GM12865 (cell line): ENCODE results near the gene PPA1.

Experiments
- DNase-seq: peaks from one replicate; pipeline ENCODE4 v3.0.0; 2010; ENCODE audit warnings: low read depth
- H3K4me3 ChIP-seq: 2 replicates; pipeline ENCODE4 v1.5.1; 2011; ENCODE audit warnings: mild to moderate bottlenecking, low read depth, low read length, control low read depth
- TF ChIP-seq, protein P1 (sequence below): IDR thresholded peaks from 2 replicates; pipeline ENCODE4 v1.5.1; 2011; ENCODE audit warnings: low read length, control low read depth, low read depth, inconsistent platforms; ENCODE audit not compliant: insufficient read depth; ENCODE audit errors: missing control alignments

The PPA1 gene

DNA sequence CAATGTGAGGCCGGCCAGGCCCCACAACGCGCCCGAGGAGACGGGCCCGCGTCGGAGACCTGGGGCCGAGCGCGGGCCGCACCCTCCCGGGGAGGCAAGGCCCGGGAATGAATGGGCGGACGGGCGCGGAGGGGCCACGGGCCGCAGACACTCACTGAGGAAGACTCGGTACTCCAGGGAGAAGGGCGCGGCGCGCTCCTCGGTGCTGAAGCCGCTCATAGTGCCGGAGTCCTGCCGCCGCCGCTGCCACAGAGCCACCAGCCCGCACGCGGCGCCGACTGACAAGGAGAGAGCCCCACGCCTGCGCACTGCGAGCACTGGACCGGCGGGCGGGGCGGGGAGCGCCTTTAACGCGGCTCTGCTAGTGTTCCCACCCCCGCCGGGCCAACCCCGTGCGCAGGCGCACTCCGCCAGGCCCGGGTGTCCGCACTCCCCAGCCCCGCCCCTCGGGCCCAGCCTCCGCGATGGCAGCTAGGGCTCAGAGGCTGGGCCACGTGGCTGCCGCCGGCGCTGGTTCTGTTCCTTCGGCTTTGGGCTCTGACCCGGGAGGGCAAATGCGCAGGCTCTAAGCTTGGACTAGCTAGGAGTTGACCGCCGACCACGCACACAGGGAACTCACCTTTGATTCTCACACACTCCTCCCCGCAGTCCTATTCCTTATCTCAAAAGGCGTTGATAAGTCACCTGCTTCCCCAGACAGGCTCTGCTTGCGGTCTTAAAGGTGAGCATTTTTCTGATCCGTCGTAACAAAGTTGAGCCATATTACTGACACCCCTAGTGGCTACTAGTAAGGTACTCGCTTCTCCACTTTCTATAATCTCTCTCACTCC is at the start of gene PPA1:
PPA1 (minus strand) TSS at position 321 of the 830 bp plus-strand sequence; CDS start at position 219, 102 bp downstream.
- TF ChIP-seq, protein P1, sequence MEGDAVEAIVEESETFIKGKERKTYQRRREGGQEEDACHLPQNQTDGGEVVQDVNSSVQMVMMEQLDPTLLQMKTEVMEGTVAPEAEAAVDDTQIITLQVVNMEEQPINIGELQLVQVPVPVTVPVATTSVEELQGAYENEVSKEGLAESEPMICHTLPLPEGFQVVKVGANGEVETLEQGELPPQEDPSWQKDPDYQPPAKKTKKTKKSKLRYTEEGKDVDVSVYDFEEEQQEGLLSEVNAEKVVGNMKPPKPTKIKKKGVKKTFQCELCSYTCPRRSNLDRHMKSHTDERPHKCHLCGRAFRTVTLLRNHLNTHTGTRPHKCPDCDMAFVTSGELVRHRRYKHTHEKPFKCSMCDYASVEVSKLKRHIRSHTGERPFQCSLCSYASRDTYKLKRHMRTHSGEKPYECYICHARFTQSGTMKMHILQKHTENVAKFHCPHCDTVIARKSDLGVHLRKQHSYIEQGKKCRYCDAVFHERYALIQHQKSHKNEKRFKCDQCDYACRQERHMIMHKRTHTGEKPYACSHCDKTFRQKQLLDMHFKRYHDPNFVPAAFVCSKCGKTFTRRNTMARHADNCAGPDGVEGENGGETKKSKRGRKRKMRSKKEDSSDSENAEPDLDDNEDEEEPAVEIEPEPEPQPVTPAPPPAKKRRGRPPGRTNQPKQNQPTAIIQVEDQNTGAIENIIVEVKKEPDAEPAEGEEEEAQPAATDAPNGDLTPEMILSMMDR, result peak; percentile 27
- peak; percentile 98 for DNase-seq
- H3K4me3 ChIP-seq, result peak within 1 kb of the TSS; percentile 93

DNA sequence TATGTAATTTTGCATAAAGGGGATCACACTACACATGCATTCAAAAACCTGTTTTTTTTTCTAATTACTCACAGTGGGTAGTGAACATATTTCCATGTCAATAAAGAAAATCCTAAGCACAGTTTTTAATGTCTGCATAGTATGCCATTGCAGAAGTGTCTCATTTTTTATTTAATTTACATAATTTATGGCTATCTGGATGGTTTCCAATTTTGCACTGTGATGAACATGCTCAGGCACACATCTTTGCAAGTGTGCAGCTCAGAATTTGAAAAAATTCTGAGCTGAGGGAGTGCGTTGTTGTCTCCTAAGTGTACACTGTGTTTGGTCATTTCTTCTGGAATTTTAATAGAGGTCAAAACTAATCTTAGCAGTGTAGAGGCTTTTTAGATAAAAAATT is 48.4 kb upstream of the PPA1 start:
- H3K4me3 ChIP-seq, result no peak overlapping the region
- TF ChIP-seq, protein P1, result no peak
- DNase-seq, result no peak

DNA sequence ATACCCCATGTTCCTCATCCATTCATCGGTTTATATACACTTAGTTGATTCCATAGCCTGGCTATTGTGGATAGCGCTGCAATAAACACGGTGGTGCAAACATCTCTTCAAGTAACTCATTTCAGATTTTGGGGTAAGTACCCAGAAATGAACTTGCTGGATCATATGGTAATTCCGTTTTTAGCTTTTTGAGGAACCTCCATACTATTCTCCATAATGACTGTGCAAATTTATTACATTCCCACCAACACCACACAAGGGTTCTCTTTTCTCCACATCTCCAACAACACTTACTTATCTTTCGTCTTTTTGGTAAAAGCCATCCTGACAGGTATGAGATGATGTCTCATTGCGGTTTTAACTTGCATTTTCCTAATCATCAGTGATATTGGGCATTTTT is 46.9 kb upstream of the PPA1 start:
- TF ChIP-seq, protein P1, result no peak
- H3K4me3 ChIP-seq, result no peak overlapping the region
- DNase-seq, result no peak

DNA sequence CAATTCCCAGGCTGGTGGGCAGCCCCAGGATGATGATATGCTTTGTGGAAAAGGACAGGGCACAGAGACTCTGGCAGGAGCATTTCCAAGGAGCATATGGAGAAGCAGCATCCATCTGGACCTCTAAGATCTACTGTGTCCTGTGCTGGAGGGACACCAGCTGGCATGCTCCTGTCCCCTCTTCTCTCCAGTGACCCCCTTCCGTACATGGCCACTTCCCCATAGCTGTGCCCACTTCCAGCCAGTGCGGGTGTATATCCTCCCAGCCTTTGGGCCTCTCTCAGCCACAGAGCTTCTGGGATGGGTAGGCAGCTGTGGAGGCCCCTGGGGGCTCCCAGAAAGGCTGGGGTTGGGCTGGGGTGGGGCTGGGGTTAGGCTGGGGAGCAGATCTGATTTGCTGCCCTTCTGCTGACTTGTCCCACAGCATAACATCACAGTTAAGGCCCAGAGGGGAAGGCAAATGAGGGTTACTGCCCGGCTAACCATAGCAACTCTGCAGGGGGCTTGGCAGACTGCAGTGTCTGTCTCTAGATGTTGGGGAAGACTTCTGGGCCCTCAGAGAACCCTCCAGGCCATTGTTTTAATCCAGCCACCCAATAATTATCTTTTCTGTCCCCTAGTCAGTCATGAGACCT is 44.3 kb upstream of the PPA1 start:
- DNase-seq, result no peak
- TF ChIP-seq, protein P1, result no peak
- H3K4me3 ChIP-seq, result no peak overlapping the region

DNA sequence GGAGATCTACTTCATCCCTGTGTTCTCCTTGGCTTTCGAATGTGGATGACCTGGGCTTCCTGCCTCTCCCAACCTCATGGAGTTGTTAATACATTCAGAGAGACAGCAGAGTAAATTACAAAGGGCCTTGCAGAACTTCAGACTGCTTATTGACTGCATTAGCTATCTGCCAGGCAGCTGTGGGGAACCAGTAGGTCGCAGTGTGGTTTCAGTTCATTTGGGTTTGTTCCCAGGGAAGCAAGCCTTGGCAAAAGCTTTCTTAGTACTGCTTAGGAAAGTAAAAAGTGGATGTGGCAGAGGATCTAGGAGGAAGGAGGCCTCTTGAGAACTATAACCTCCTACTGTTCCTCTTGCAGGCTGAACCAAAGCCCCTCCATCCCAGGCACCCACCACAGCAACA is 41.4 kb upstream of the PPA1 start:
- DNase-seq, result no peak
- H3K4me3 ChIP-seq, result no peak overlapping the region
- TF ChIP-seq, protein P1, result no peak

DNA sequence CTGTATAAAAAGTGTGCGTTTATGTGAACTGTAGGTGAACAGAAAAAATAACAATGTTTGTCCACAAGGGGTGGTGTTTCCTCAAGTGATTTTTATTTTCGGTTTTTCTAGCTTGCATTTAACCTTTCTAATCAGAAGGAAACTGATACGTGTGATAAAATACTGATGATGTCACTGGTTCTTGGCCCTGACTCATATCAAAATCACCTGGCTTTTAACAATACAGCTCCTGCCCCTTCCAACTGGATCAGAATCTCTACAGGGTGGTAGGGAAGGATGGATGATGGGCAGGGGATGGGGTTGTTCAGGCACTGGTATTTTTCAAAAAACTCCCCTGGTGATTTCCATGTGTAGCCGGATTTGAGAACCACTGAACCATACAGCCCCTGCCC is 39.7 kb upstream of the PPA1 start:
- DNase-seq, result peak; percentile 79
- TF ChIP-seq, protein P1, result peak; percentile 48
- no peak overlapping the region for H3K4me3 ChIP-seq
